HepG2 (cell line): ENCODE data around the gene ATP11C. TPM values are rescaled to one million over a fixed set of nuclear protein-coding genes. Genes with fewer than 3 reads are reported as not detected.

ENCODE experiments used
- ATAC-seq: fragments of 200-7000 bp; cut with Tn5 transposase; 3 replicates; pipeline ENCODE4 v1.9.1; 2020; ENCODE audit warnings: mild to moderate bottlenecking, moderate library complexity
- BruUV-seq: library from RNA; stranded (reverse); fragments of 400-500 nt; replicated peaks from 2 replicates; lab custom pipeline; 2021; lab: Mats Ljungman, UMichigan
- CTCF ChIA-PET: fragments of 300-600 bp; formaldehyde crosslinking; extraction: SDS; loops from one replicate; lab custom pipeline; 2021; ENCODE audit warnings: low total read pairs, inconsistent platforms, low intra/inter-chr PET ratio; lab: Yijun Ruan, JAX
- POLR2A ChIA-PET: fragments of 350-600 bp; sonication (Branson Sonifier 250); formaldehyde crosslinking; loops from one replicate; lab custom pipeline; 2020; ENCODE audit warnings: antibody characterized with exemption, inconsistent platforms; lab: Yijun Ruan, JAX
- DNase-seq: peaks from one replicate; pipeline ENCODE4 v3.0.0-alpha.2; 2015; ENCODE audit warnings: low spot score
- FAIRE-seq: peaks from 3 replicates; lab custom pipeline; 2011; peaks lifted over from hg19 to GRCh38; lab: Jason Lieb, UNC
- H2AFZ ChIP-seq: one replicate; pipeline ENCODE4 v1.6.1; 2011; ENCODE audit warnings: low read length, inconsistent platforms
- H3K27ac ChIP-seq: fragments of 300-600 bp; 3 replicates; pipeline ENCODE4 v1.8.0; 2011; ENCODE audit warnings: mixed run types, mild to moderate bottlenecking, mixed read lengths, low read length, inconsistent platforms; ENCODE audit not compliant: insufficient read depth; ENCODE audit errors: extremely low read length
- H3K27me3 ChIP-seq, 2 experiments: fragments of 200-600 bp in 1 of 2; 2 replicates in 1 of 2; 3 replicates in 1 of 2; pipeline versions ENCODE4 v1.6.0 to v1.8.0; 2011; ENCODE audit warnings: low read length in 2 of 2, mild to moderate bottlenecking in 2 of 2, moderate library complexity in 2 of 2, inconsistent platforms in 1 of 2; ENCODE audit not compliant: insufficient read depth in 2 of 2, control insufficient read depth in 1 of 2
- H3K36me3 ChIP-seq, 2 experiments: fragments of 200-600 bp in 1 of 2; replicated peaks in 1 of 2; 2 replicates in 1 of 2; 3 replicates in 1 of 2; pipeline versions ENCODE4 v1.5.1 to v1.8.0; 2011; ENCODE audit warnings: low read length in 2 of 2, inconsistent platforms in 1 of 2; ENCODE audit not compliant: insufficient read depth in 2 of 2, control insufficient read depth in 1 of 2
- H3K4me1 ChIP-seq: 2 replicates; pipeline ENCODE4 v1.5.1; 2012; ENCODE audit warnings: low read length, inconsistent platforms; ENCODE audit not compliant: insufficient read depth
- H3K4me2 ChIP-seq: 2 replicates; pipeline ENCODE4 v1.6.0; 2011; ENCODE audit warnings: low read depth, low read length, inconsistent platforms
- H3K4me3 ChIP-seq, 3 experiments: fragments of 200-600 bp in 1 of 3; sonication (generic), shearing (Covaris generic) in 1 of 3; replicated peaks in 1 of 3; 2 replicates each; pipeline ENCODE4 v1.5.1; 2011 to 2016; ENCODE audit warnings: low read length in 3 of 3, inconsistent platforms in 2 of 3, low read depth in 2 of 3, mild to moderate bottlenecking in 2 of 3, control low read depth in 1 of 3, mixed read lengths in 1 of 3; ENCODE audit not compliant: insufficient read depth in 1 of 3
- H3K79me2 ChIP-seq: one replicate; pipeline ENCODE4 v1.6.1; 2011; ENCODE audit warnings: low read length, inconsistent platforms; ENCODE audit not compliant: insufficient read depth
- H3K9ac ChIP-seq: 2 replicates; pipeline ENCODE4 v1.6.0; 2011; ENCODE audit warnings: mild to moderate bottlenecking, low read depth, low read length, inconsistent platforms; ENCODE audit not compliant: insufficient read depth
- H3K9me3 ChIP-seq: 2 replicates; pipeline ENCODE4 v1.5.1; 2012; ENCODE audit warnings: mild to moderate bottlenecking, low read length
- H4K20me1 ChIP-seq: 2 replicates; pipeline ENCODE4 v1.6.0; 2011; ENCODE audit warnings: inconsistent platforms, mild to moderate bottlenecking, low read length, moderate library complexity; ENCODE audit not compliant: insufficient read depth
- CEBPZ ChIP-seq: IDR thresholded peaks from 2 replicates; pipeline ENCODE4 v1.6.1; 2012; ENCODE audit warnings: low read length, improper control_type of control experiment
- HOXA9 ChIP-seq: sonication (generic); formaldehyde crosslinking; IDR thresholded peaks from 2 replicates; pipeline ENCODE4 v1.8.1; 2022; ENCODE audit warnings: missing genetic modification reagents, mild to moderate bottlenecking, moderate library complexity, borderline replicate concordance
- NBN ChIP-seq: fragments of 450-650 bp; conservative IDR thresholded peaks from 2 replicates; pipeline ENCODE4 v1.6.1; 2017
- NCOR1 ChIP-seq: fragments of 200-600 bp; sonication (generic); IDR thresholded peaks from 2 replicates; pipeline ENCODE4 v1.7.0; 2017; ENCODE audit warnings: antibody characterized with exemption, low read length, borderline replicate concordance
- TBL1XR1 ChIP-seq: fragments of 150-350 bp; IDR thresholded peaks from 2 replicates; pipeline ENCODE4 v1.6.1; 2014; ENCODE audit warnings: borderline replicate concordance, low read length; ENCODE audit not compliant: partially characterized antibody
- ZBTB42 ChIP-seq: sonication (generic); formaldehyde crosslinking; IDR thresholded peaks from 2 replicates; pipeline ENCODE4 v1.5.0; 2020; ENCODE audit warnings: mild to moderate bottlenecking, missing genetic modification reagents
- ZNF280D ChIP-seq: sonication (generic); formaldehyde crosslinking; IDR thresholded peaks from 2 replicates; pipeline ENCODE4 v1.5.1; 2020; ENCODE audit warnings: mild to moderate bottlenecking, missing genetic modification reagents
- ZNF430 ChIP-seq: sonication (generic); formaldehyde crosslinking; IDR thresholded peaks from 2 replicates; pipeline ENCODE4 v1.9.0; 2021; ENCODE audit warnings: mild to moderate bottlenecking, missing genetic modification reagents
- ZNF446 ChIP-seq: sonication (generic); formaldehyde crosslinking; IDR thresholded peaks from 2 replicates; pipeline ENCODE4 v1.5.0; 2020; ENCODE audit warnings: mild to moderate bottlenecking, missing genetic modification reagents
- ZNF468 ChIP-seq: sonication (generic); formaldehyde crosslinking; IDR thresholded peaks from 2 replicates; pipeline ENCODE4 v1.8.0; 2022; ENCODE audit warnings: mild to moderate bottlenecking, moderate library complexity, missing genetic modification reagents
- ZNF501 ChIP-seq: sonication (generic); formaldehyde crosslinking; IDR thresholded peaks from 2 replicates; pipeline ENCODE4 v1.5.1; 2020; ENCODE audit warnings: mild to moderate bottlenecking, moderate library complexity, missing genetic modification reagents
- ZSCAN5A ChIP-seq: sonication (generic); formaldehyde crosslinking; IDR thresholded peaks from 2 replicates; pipeline ENCODE4 v1.8.0; 2022; ENCODE audit warnings: mild to moderate bottlenecking, missing genetic modification reagents, borderline replicate concordance
- in situ Hi-C: cut with HindIII; loops from 2 replicates; pipeline ENCODE4 v1.10.0; 2017; ENCODE audit warnings: low pct_unique_long_range_greater_than_20kb; ENCODE audit not compliant: extremely low pct_ligation_motif_present
- intact Hi-C: fragments of 100-400 bp; cut with micrococcal nuclease; formaldehyde crosslinking; loops from one replicate; pipeline ENCODE4 v1.10.0; 2022; ENCODE audit not compliant: unreplicated experiment
- polyA plus RNA-seq, 8 experiments: library from polyadenylated mRNA; depleted of rRNA in 3 of 8; stranded (reverse) in 7 of 8; unstranded in 1 of 8; fragments of >200 nt; fragmentation: Illumina TruSeq in 4 of 8; extraction: Trizol in 4 of 8; gene quantifications; 2 replicates each; pipeline versions ENCODE4 v1.2.1 to v1.2.3, GENCODE V29; 2011 to 2016; ENCODE audit warnings: low read depth in 4 of 8, missing spikeins in 1 of 8, mixed read lengths in 1 of 8; ENCODE audit not compliant: insufficient read depth in 1 of 8
- total RNA-seq, 5 experiments: library from RNA; depleted of rRNA; stranded (reverse); fragments of >200 nt; fragmentation: Illumina TruSeq; extraction: Trizol; gene quantifications; 2 replicates each; pipeline ENCODE4 v1.2.3, GENCODE V29; 2016; ENCODE audit warnings: low read depth in 1 of 5

Gene ATP11C
- total and polyA plus RNA-seq, 2 of the 13 experiments (the other 11 are each of a cell fraction or from before 2014, with no cell fraction given), result 8.5 to 16.9 TPM

GRCh38 chrX:139750390-139750789 lies 182.5 kb downstream of the ATP11C start:
- H3K79me2 ChIP-seq, result no peaks in the 10 kb centered on the region
- intact Hi-C loops (no loop called here), in situ Hi-C loops (no loop called here)
- CTCF ChIA-PET, result no interaction called here
- FAIRE-seq, result no peak
- H3K27ac ChIP-seq, result no peak overlapping the region
- POLR2A ChIA-PET, result no interaction called here
- ATAC-seq, result no peak
- H3K36me3 ChIP-seq, result no peaks in the 10 kb centered on the region; a peak in 1 of 5 replicates
- H3K27me3 ChIP-seq, result no peaks in the 10 kb centered on the region
- no peak overlapping the region for H3K4me2 ChIP-seq
- H3K9me3 ChIP-seq, result peaks cover 9% of the 10 kb centered on the region; the same call in 1 of the 2 replicates
- no peak for DNase-seq
- H3K4me3 ChIP-seq, result no peak overlapping the region
- H3K9ac ChIP-seq, result no peak overlapping the region
- no peaks in the 10 kb centered on the region for H3K4me1 ChIP-seq
- no peaks in the 10 kb centered on the region for H4K20me1 ChIP-seq
- no peak overlapping the region for H2AFZ ChIP-seq
- no TSS peak for BruUV-seq
- TF ChIP-seq CEBPZ, result no peak
- no peak for TF ChIP-seq TBL1XR1
- TF ChIP-seq ZNF430 (CRISPR knock-in tag), result no peak
- no peak for TF ChIP-seq ZBTB42
- no peak for TF ChIP-seq HOXA9 (CRISPR knock-in tag)
- no peak for TF ChIP-seq ZNF446
- TF ChIP-seq ZSCAN5A, result no peak
- no peak for TF ChIP-seq ZNF280D (CRISPR knock-in tag)
- no peak for TF ChIP-seq ZNF468
- no peak for TF ChIP-seq NBN
- no peak for TF ChIP-seq ZNF501 (CRISPR knock-in tag)
- no peak for TF ChIP-seq NCOR1
